OCI-LY1 (cell line): Measurements from ENCODE around the gene ZFAND2B.
"Not testable (repeated sequence)": the region's sequence is repeated elsewhere in the genome, so short reads cannot be mapped to it uniquely, and the experiment has no call there.

Experiments
- H2AFZ ChIP-seq: fragments of 200-600 bp; sonication (generic), shearing (Covaris generic); 2 replicates; pipeline ENCODE4 v1.6.0; 2014; ENCODE audit warnings: antibody characterized with exemption, mild to moderate bottlenecking, low read length
- H3F3A ChIP-seq: fragments of 200-600 bp; sonication (generic), shearing (Covaris generic); 2 replicates; pipeline ENCODE4 v1.6.0; 2014; ENCODE audit warnings: mild to moderate bottlenecking, antibody characterized with exemption, low read length, moderate library complexity; ENCODE audit not compliant: insufficient read depth
- H3K27ac ChIP-seq: fragments of 200-600 bp; sonication (generic); 2 replicates; pipeline ENCODE4 v1.5.1; 2014; ENCODE audit warnings: low read length, mixed run types, mild to moderate bottlenecking, low read depth; ENCODE audit not compliant: poor library complexity, severe bottlenecking
- H3K27me3 ChIP-seq: fragments of 200-600 bp; sonication (generic); 2 replicates; pipeline ENCODE4 v1.6.0; 2014; ENCODE audit warnings: antibody characterized with exemption, mild to moderate bottlenecking, low read length, moderate library complexity; ENCODE audit not compliant: insufficient read depth
- H3K36me3 ChIP-seq: fragments of 200-600 bp; sonication (generic); 2 replicates; pipeline ENCODE4 v1.6.1; 2014; ENCODE audit warnings: mild to moderate bottlenecking, antibody characterized with exemption, low read length, moderate library complexity, mixed read lengths; ENCODE audit not compliant: insufficient read depth
- H3K4me1 ChIP-seq: fragments of 200-600 bp; sonication (generic); 2 replicates; pipeline ENCODE4 v1.5.1; 2014; ENCODE audit warnings: mild to moderate bottlenecking, low read length, moderate library complexity; ENCODE audit not compliant: insufficient read depth, severe bottlenecking
- H3K4me2 ChIP-seq: fragments of 200-600 bp; sonication (generic), shearing (Covaris generic); 2 replicates; pipeline ENCODE4 v1.6.1; 2014; ENCODE audit warnings: low read length
- H3K4me3 ChIP-seq: fragments of 200-600 bp; sonication (generic); 2 replicates; pipeline ENCODE4 v1.5.1; 2014; ENCODE audit warnings: low read length, low read depth, mild to moderate bottlenecking, mixed read lengths; ENCODE audit not compliant: poor library complexity, severe bottlenecking
- H3K79me2 ChIP-seq: fragments of 200-600 bp; shearing (Covaris generic); 2 replicates; pipeline ENCODE4 v1.6.1; 2016; ENCODE audit warnings: mixed run types, low read length, mixed read lengths; ENCODE audit not compliant: insufficient read depth
- H3K9ac ChIP-seq: fragments of 200-600 bp; sonication (generic), shearing (Covaris generic); 2 replicates; pipeline ENCODE4 v1.6.1; 2014; ENCODE audit warnings: mild to moderate bottlenecking, low read length, mixed read lengths
- H3K9me2 ChIP-seq: fragments of 200-600 bp; sonication (generic), shearing (Covaris generic); 2 replicates; pipeline ENCODE4 v1.6.1; 2014; ENCODE audit warnings: low read depth, mild to moderate bottlenecking, low read length, mixed read lengths
- H3K9me3 ChIP-seq: fragments of 200-600 bp; shearing (Covaris generic); 2 replicates; pipeline ENCODE4 v1.6.1; 2014; ENCODE audit warnings: low read length, mixed read lengths
- H4K20me1 ChIP-seq: fragments of 200-600 bp; sonication (generic), shearing (Covaris generic); 2 replicates; pipeline ENCODE4 v1.6.0; 2016; ENCODE audit warnings: mild to moderate bottlenecking, low read length; ENCODE audit not compliant: insufficient read depth
- EZH2 ChIP-seq: fragments of 200-600 bp; sonication (generic), shearing (Covaris generic); IDR thresholded peaks from 2 replicates; pipeline ENCODE4 v1.8.0; 2017; ENCODE audit warnings: borderline replicate concordance, mixed run types, mild to moderate bottlenecking, antibody characterized with exemption, low read length, moderate library complexity, mixed read lengths
- TF ChIP-seq, protein P1 (sequence below): fragments of 200-600 bp; sonication (generic), shearing (Covaris generic); IDR thresholded peaks from 2 replicates; pipeline ENCODE4 v1.5.1; 2017; ENCODE audit warnings: mild to moderate bottlenecking, antibody characterized with exemption, low read length, moderate library complexity, mixed read lengths

The ZFAND2B gene

DNA sequence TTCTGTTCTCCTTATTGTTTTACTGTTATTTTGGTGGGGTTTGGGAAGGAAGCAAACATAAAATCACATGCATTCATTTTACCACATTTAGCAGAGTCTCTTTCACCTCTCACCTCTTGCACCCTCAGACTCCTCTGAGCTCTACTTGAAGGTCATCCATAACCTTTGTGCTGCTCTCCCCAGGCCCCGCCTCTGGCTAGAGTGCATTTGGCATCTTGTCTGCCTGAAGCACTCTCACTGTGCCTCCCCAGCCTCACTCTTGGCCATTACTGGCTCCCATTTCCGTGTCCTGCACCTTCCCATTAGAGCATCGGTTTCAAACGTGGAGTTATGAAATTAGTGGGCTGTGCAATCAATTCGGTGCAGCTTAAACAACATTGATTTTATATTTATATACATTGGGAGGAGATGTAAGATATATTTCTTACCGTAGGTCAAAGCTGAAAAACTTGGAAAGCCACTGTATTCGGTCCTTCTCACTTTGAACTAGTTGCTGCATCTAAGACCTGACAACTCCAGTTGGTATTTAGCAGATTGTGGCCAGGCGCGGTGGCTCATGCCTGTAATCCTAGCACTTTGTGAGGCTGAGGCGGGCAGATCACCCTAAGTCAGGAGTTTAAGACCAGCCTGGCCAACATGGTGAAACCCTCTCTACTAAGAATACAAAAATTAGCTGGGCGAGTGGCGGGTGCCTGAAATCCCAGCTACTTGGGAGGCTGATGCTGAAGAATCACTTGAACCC, 6.9 kb upstream of the ZFAND2B start:
- no peaks in the 10 kb centered on the region for H3K4me1 ChIP-seq
- no peak overlapping the region for H2AFZ ChIP-seq
- no peak overlapping the region for H3K27ac ChIP-seq
- no peaks in the 10 kb centered on the region for H3K9me3 ChIP-seq
- no peak overlapping the region for H3K4me3 ChIP-seq
- no peaks in the 10 kb centered on the region for H3F3A ChIP-seq
- no peaks in the 10 kb centered on the region for H3K9me2 ChIP-seq
- H3K9ac ChIP-seq: no peak overlapping the region
- no peaks in the 10 kb centered on the region for H4K20me1 ChIP-seq
- TF ChIP-seq, protein P1, sequence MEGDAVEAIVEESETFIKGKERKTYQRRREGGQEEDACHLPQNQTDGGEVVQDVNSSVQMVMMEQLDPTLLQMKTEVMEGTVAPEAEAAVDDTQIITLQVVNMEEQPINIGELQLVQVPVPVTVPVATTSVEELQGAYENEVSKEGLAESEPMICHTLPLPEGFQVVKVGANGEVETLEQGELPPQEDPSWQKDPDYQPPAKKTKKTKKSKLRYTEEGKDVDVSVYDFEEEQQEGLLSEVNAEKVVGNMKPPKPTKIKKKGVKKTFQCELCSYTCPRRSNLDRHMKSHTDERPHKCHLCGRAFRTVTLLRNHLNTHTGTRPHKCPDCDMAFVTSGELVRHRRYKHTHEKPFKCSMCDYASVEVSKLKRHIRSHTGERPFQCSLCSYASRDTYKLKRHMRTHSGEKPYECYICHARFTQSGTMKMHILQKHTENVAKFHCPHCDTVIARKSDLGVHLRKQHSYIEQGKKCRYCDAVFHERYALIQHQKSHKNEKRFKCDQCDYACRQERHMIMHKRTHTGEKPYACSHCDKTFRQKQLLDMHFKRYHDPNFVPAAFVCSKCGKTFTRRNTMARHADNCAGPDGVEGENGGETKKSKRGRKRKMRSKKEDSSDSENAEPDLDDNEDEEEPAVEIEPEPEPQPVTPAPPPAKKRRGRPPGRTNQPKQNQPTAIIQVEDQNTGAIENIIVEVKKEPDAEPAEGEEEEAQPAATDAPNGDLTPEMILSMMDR: no peak
- TF ChIP-seq EZH2: no peak
- no peak overlapping the region for H3K4me2 ChIP-seq
- H3K36me3 ChIP-seq: no peaks in the 10 kb centered on the region
- H3K27me3 ChIP-seq: no peaks in the 10 kb centered on the region
- no peaks in the 10 kb centered on the region for H3K79me2 ChIP-seq

DNA sequence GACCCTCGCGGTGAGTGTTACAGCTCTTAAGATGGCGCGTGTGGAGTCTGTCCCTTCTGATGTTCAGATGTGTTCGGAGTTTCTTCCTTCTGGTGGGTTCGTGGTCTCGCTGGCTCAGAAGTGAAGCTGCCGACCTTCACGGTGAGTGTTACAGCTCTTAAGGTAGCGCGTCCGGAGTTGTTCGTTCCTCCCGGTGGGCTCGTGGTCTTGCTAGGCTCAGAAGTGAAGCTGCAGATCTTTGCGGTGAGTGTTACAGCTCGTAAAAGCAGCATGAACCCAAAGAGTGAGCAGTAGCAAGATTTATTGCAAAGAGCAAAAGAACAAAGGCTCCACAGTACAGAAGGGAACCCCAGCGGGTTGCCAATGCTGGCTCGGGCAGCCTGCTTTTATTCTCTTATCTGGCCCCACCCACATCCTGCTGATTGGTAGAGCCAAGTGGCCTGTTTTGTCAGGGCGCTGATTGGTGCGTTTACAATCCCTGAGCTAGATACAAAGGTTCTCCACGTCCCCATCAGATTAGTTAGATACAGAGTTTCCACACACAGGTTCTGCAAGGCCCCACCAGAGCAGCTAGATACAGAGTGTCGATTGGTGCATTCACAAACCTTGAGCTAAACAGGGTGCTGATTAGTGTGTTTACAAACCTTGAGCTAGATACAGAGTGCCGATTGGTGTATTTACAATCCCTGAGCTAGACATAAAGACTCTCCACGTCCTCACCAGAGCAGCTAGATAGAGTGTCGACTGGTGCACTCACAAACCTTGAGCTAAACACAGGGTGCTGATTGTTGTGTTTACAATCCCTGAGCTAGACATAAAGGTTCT, 5.9 kb upstream of the ZFAND2B start:
- H2AFZ ChIP-seq, H3K79me2 ChIP-seq, H3K9ac ChIP-seq, H3K9me3 ChIP-seq, H3K9me2 ChIP-seq, H3K27me3 ChIP-seq, H3K4me2 ChIP-seq, H3K27ac ChIP-seq, H3F3A ChIP-seq, H4K20me1 ChIP-seq, H3K36me3 ChIP-seq, H3K4me3 ChIP-seq, H3K4me1 ChIP-seq: not testable (repeated sequence)

DNA sequence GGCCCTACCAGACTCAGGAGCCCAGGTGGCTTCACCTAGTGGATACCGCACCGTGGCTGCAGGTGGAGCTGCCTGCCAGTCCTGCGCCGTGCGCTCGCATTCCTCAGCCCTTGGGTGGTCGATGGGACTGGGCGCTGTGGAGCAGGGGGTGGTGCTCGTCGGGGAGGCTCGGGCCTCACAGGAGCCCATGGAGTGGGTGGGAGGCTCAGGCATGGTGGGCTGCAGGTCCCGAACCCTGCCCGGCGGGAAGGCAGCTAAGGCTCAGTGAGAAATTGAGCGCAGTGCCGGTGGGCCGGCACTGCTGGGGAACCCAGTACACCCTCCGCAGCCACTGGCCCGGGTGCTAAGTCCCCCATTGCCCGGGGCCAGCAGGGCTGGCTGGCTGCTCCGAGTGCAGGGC, 5.3 kb upstream of the ZFAND2B start:
- not testable (repeated sequence) for H2AFZ ChIP-seq, H3K4me2 ChIP-seq, H3K4me1 ChIP-seq, H3K27me3 ChIP-seq, H3K79me2 ChIP-seq, H3K36me3 ChIP-seq, H3K27ac ChIP-seq, H3K9me2 ChIP-seq, H4K20me1 ChIP-seq, H3K9me3 ChIP-seq, H3F3A ChIP-seq, H3K9ac ChIP-seq, H3K4me3 ChIP-seq

DNA sequence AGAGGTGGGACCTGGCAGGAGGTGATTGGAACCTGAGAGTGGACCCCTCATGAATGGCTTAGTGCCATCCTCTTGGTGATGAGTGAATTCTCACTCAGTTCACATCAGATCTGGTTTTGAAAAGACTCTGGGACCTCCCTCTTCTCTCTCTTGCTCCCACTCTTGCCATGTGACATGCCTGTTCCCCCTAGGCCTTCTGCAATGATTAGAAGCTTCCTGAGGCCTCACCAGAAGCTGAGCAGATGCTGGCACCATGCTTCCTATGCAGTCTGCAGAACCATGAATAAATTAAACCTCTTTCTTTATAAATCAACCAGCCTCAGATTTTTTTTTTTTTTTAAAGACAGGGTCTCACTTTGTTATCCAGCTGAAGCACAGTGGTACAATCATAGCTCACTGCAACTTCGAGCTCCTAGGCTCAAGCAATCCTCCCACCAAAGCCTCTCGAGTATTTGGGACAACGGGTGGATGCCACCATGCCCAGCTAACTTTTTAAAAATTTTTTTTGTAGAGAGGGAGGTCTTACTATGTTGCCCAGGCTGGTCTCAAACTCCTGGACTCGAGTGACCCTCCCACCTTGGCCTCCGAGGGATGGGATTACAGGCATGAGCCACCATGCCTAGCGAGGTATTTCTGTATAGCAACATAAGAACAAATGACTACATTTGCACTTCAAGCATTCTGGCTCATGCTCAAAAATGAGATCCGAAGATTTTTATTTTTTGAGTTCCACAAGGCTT, 2.0 kb upstream of the ZFAND2B start:
- H3K9me3 ChIP-seq: peaks cover 6% of the 10 kb centered on the region; the same call in 1 of the 2 replicates
- no peak overlapping the region for H3K4me2 ChIP-seq
- H3K9ac ChIP-seq: no peak overlapping the region
- TF ChIP-seq EZH2: no peak
- TF ChIP-seq, protein P1: no peak
- H3K79me2 ChIP-seq: no peaks in the 10 kb centered on the region
- H3K36me3 ChIP-seq: peaks cover 21% of the 10 kb centered on the region; the same call in 1 of the 2 replicates
- no peaks in the 10 kb centered on the region for H3K27me3 ChIP-seq
- no peak overlapping the region for H2AFZ ChIP-seq
- H3K9me2 ChIP-seq: no peaks in the 10 kb centered on the region
- H3K4me1 ChIP-seq: peaks cover 21% of the 10 kb centered on the region
- H3K4me3 ChIP-seq: no peak overlapping the region
- H3K27ac ChIP-seq: no peak overlapping the region
- H4K20me1 ChIP-seq: no peaks in the 10 kb centered on the region
- 0 out of 2 replicates have a peak, but pooled peaks cover 3% of the 10 kb centered on the region for H3F3A ChIP-seq
